Activated CD4-positive, alpha-beta memory T cell treated with anti-CD3 and anti-CD28 coated beads for 36 hours (primary cell): Measurements from ENCODE around the gene ZNF497. TPM values are rescaled to one million over a fixed set of nuclear protein-coding genes. Genes with fewer than 3 reads are reported as not detected.
A peak's percentile ranks its signal among the peaks of the same experiment; 100 is the strongest.
"Not testable (repeated sequence)": the region's sequence is repeated elsewhere in the genome, so short reads cannot be mapped to it uniquely, and the experiment has no call there.

Experiments used
- CTCF ChIA-PET: fragments of 350-600 bp; sonication (Branson Sonifier 250); formaldehyde crosslinking; loops from one replicate; lab custom pipeline; 2021; ENCODE audit warnings: antibody characterized with exemption, inconsistent platforms; lab: Charles Lee
- POLR2A ChIA-PET: fragments of 350-600 bp; sonication (Branson Sonifier 250); formaldehyde crosslinking; loops from one replicate; lab custom pipeline; 2021; ENCODE audit warnings: antibody characterized with exemption; lab: Charles Lee
- DNase-seq: peaks from one replicate; pipeline ENCODE4 v3.0.0-alpha.2; 2020
- H3K27ac Mint-ChIP-seq: one replicate; pipeline ENCODE4 v1.8.0; 2021; ENCODE audit warnings: mixed read lengths
- H3K27me3 Mint-ChIP-seq: one replicate; pipeline ENCODE4 v1.8.0; 2021; ENCODE audit warnings: mixed read lengths
- H3K36me3 Mint-ChIP-seq: one replicate; pipeline ENCODE4 v1.8.0; 2021; ENCODE audit warnings: mixed read lengths
- H3K4me1 Mint-ChIP-seq: one replicate; pipeline ENCODE4 v1.8.0; 2021; ENCODE audit warnings: low read depth, mixed read lengths
- H3K4me3 Mint-ChIP-seq: one replicate; pipeline ENCODE4 v1.8.0; 2021; ENCODE audit warnings: mild to moderate bottlenecking, mixed read lengths
- H3K9me3 Mint-ChIP-seq: one replicate; pipeline ENCODE4 v1.8.0; 2021; ENCODE audit warnings: mixed read lengths
- intact Hi-C: fragments of 100-400 bp; cut with micrococcal nuclease; formaldehyde crosslinking; loops from one replicate; pipeline ENCODE4 v1.15.1; 2023
- total RNA-seq, 2 experiments: library from RNA; stranded (reverse); gene quantifications; one replicate each; pipeline ENCODE4 v1.2.3, GENCODE V29; 2021

ZNF497 gene
- total RNA-seq, 2 experiments from 2014 or later: 0.31 to 0.93 TPM

DNA sequence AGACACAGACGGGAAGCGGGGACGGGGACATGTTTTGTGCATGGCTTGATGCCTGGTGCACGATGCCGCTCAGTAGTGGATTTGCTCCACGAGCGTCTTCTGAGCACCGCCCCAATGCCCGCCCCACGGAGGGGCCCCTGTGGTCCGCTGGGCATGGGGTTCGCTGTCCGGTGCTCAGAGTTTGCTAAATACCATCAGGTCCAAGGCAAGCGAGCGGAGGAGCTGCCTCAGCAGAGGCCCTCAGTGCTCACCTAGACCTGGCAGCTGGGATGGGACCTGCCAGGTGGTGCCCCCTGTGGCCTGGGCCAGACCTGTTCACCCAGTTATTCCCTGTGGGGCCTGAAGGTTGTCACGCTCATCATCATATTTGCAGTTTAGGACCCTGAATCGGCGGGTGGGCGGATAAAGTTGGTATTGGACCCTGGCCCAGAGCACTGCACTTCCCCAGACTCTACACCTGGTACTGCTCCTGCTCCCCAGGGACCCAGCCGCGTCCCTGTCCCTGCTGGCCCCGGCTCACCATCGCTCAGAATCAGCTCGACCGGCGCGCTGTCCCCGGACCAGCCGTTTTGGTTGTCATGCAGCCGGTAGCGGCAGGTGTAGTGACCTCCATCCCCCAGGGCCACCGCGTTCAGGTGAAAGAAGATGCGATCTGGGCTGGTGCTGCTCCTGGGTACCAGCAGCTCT lies 11.5 kb downstream of the ZNF497 start:
- CTCF ChIA-PET: no interaction called here
- intact Hi-C loops: no loop called here
- no peaks in the 10 kb centered on the region for H3K9me3 Mint-ChIP-seq
- DNase-seq: no peak
- peaks cover 4% of the 10 kb centered on the region for H3K36me3 Mint-ChIP-seq
- H3K4me1 Mint-ChIP-seq: peaks cover 19% of the 10 kb centered on the region
- peaks cover 4% of the 10 kb centered on the region for H3K27me3 Mint-ChIP-seq
- POLR2A ChIA-PET: no interaction called here
- H3K4me3 Mint-ChIP-seq: no peak overlapping the region
- no peak overlapping the region for H3K27ac Mint-ChIP-seq

DNA sequence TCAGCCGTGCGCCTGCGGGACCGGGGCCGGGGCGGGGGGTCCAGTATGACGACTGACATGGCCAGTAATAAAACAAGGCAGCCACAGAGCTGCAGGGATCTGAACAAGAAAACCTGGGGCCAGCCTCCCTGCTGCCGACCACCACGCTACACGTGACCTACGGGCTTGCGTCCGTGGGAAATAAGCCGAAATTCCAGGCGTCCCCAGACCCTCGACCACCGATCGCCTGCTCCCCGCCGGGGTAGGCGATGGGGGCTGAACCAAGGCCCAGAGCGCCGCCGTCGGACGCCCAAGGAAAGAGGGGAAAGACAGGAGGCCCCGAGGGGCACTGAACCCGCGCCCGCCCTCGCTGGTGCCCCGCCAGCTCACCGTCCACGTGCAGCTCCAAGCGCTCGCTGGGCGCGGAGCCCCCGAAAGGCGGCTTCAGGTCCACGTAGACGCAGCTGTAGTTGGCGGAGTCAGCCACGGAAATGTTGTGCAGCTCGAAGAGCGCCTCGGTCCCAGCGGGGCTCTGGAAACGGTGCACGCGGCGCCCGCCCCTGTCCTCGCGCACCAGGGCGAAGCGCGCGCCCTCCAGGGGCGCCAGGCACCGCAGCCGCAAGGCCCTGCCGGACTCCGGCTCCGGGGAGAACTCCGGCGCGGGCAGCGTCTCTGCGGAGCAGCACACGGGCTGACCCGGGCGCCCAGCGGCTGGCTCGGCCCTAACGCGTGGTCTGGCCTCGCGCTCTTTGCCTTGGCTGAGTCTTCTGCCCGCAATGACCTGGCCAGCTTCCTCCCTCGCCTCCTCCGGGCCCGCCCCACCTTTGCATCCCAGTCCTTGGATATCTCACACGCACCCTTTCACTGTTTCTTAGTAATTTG lies 12.3 kb downstream of the ZNF497 start:
- Mint-ChIP-seq H3K36me3 (peaks cover 4% of the 10 kb centered on the region), H3K27ac (no peak overlapping the region), H3K4me1 (peaks cover 21% of the 10 kb centered on the region), H3K27me3 (peaks cover 4% of the 10 kb centered on the region), H3K4me3 (no peak overlapping the region), H3K9me3 (no peaks in the 10 kb centered on the region)
- ChIA-PET CTCF (no interaction called here), POLR2A (no interaction called here)
- intact Hi-C loops: no loop called here
- no peak for DNase-seq

DNA sequence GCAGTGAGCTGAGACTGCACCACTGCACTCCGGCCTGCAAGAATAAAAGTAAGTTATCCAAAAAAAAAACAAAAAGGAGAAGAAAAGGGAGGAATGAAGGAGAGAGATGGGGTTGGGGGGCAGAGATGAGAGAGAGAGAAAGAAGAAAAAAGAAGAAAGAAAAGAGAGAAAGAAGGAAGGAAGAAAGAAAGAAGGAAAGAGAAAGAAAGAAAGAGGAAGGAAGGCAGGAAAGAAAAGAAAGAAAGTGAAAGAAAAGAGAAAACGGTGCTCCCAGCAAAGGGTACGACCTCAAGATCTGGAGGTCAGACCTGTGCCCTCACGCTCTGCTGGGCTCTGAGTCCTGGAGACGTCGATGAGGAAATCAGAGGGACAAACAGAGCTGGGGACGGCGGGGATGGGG lies 13.0 kb downstream of the ZNF497 start:
- POLR2A ChIA-PET: no interaction called here
- peaks cover 21% of the 10 kb centered on the region for H3K4me1 Mint-ChIP-seq
- H3K9me3 Mint-ChIP-seq: no peaks in the 10 kb centered on the region
- H3K36me3 Mint-ChIP-seq: peaks cover 4% of the 10 kb centered on the region
- peaks cover 4% of the 10 kb centered on the region for H3K27me3 Mint-ChIP-seq
- intact Hi-C loops: loop anchor here (5.0 kb wide), 1 partner anchor 58 kb away; the partner anchor contains the start of gene ZNF584
- no peak overlapping the region for H3K27ac Mint-ChIP-seq
- CTCF ChIA-PET: no interaction called here
- H3K4me3 Mint-ChIP-seq: no peak overlapping the region
- no peak for DNase-seq

DNA sequence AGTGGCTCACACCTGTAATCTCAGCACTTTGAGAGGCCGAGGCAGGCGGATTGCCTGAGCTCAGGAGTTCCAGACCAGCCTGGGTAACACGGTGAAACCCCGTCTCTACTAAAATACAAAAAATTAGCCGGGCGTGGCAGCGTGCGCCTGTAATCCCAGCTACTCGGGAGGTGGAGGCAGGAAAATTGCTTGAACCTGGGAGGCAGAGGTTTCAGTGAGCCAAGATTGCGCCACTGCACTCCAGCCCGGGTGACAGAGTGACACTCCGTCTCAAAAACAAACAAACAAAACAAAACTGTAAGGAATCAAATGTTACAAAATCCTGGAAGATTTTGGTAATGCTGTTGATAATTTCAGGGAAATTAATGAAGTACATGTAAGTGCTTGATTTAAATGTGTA lies 14.5 kb downstream of the ZNF497 start:
- H3K36me3 Mint-ChIP-seq, H3K27ac Mint-ChIP-seq, H3K27me3 Mint-ChIP-seq, H3K9me3 Mint-ChIP-seq: not testable (repeated sequence)
- H3K4me3 Mint-ChIP-seq: peak overlapping the region; percentile 92
- intact Hi-C loops: loop anchor here (5.0 kb wide), 1 partner anchor 59 kb away; the partner anchor contains the start of gene ZNF584
- H3K4me1 Mint-ChIP-seq: peaks cover 21% of the 10 kb centered on the region
- DNase-seq: peak; percentile 18
- CTCF ChIA-PET: interaction anchor here (1.2 to 2.1 kb wide), 3 partner anchors 8 to 171 kb away, joined by 3 to 8 read pairs (median 6); partner anchors contain the start of genes ZBTB45 and ZSCAN22
- POLR2A ChIA-PET: interaction anchor here (0.6 to 2.3 kb wide), 3 partner anchors 15 to 34 kb away, joined by 3 to 12 read pairs (median 5); partner anchors contain the start of genes ZNF497, ZNF837 and ZSCAN22

DNA sequence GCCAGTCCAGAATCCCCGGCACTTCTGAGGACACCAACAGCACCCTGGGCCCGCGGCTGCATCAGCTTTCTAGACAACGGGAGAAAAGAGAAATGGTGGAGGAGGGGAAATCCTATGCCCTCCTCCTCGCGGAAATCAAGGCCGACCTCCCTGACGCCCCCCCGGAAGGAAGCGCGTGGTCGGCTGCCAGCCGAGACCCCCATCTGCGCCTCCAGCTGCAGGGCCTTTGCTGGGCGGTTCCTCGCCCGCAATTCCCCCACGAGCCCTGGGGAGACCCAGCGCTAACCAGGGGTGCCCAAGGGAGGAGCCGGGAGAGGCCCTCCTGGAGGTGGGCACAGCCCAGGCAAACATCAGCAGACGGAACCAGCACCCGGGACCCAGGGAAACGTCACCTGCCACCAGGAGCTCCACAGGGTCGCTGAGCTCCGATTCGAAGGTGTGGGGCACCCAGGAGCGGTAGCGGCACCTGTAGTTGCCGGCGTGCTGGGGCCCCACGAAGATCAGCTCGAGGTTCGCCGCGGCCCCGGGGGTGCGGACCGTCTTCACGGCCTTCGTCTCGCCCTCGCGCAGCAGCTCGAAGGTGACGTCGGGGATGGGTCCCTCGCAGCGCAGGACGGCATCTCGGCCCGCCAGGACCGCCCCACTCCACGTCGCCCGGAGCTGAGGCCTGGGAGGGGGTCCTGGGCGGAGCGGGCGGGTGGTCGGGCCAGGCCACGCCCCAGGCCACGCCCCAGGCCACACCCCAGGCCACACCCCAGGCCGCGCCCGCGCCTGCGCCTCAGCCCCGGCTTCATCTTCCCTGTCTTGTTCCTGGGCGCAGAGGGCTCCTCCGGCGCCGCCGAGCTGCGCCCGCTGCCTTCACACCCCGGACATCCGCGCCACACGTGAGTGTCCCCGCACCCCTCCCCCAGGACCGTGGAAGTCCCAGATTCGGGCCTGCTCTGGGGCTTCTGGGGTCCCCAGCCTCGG lies 15.3 kb downstream of the ZNF497 start:
- DNase-seq: peak; percentile 74
- intact Hi-C loops: loop anchor here (1.0 to 5.0 kb wide), 2 partner anchors 15 to 60 kb away; partner anchors contain the start of genes ZNF497 and ZNF584
- peaks cover 4% of the 10 kb centered on the region for H3K36me3 Mint-ChIP-seq
- H3K27me3 Mint-ChIP-seq: peaks cover 4% of the 10 kb centered on the region
- H3K27ac Mint-ChIP-seq: peak overlapping the region; percentile 42
- H3K9me3 Mint-ChIP-seq: no peaks in the 10 kb centered on the region
- POLR2A ChIA-PET: interaction anchor here (0.7 to 2.3 kb wide), 6 partner anchors 8 to 128 kb away, joined by 3 to 12 read pairs (median 4); partner anchors contain the start of genes ZNF497, ZNF544 and ZNF837
- CTCF ChIA-PET: interaction anchor here (0.9 to 2.1 kb wide), 6 partner anchors 9 to 172 kb away, joined by 3 to 8 read pairs (median 5); partner anchors contain the start of genes ZBTB45, ZNF544 and ZSCAN22
- H3K4me3 Mint-ChIP-seq: peak overlapping the region; percentile 92
- peaks cover 21% of the 10 kb centered on the region for H3K4me1 Mint-ChIP-seq

DNA sequence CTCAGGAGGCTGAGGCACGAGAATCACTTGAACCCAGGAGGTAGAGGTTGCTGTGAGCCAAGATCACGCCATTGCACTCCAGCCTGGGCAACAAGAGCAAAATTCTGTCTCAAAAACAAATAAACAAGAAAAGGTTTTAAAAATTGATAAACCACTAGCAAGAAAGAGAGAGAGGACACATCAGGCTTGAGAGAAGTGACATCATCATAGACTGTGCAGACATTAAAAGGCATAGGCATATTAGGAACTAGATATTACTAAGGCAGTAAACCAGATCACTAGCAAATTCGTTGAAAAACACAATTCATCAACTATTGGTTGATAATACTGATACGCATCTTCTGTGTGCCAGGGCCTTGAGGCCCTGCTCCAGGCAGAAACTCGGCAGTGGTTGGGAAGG lies 17.0 kb downstream of the ZNF497 start:
- H3K4me3 Mint-ChIP-seq: peak overlapping the region; percentile 92
- DNase-seq: no peak
- H3K27ac Mint-ChIP-seq: no peak overlapping the region
- peaks cover 4% of the 10 kb centered on the region for H3K27me3 Mint-ChIP-seq
- peaks cover 21% of the 10 kb centered on the region for H3K4me1 Mint-ChIP-seq
- intact Hi-C loops: loop anchor here (5.0 kb wide), 1 partner anchor 62 kb away; the partner anchor contains the start of gene ZNF584
- CTCF ChIA-PET: interaction anchor here (1.5 kb wide), 1 partner anchor 16 kb away, joined by 7 read pairs; no protein-coding TSS in a partner anchor
- peaks cover 10% of the 10 kb centered on the region for H3K36me3 Mint-ChIP-seq
- POLR2A ChIA-PET: no interaction called here
- no peaks in the 10 kb centered on the region for H3K9me3 Mint-ChIP-seq

DNA sequence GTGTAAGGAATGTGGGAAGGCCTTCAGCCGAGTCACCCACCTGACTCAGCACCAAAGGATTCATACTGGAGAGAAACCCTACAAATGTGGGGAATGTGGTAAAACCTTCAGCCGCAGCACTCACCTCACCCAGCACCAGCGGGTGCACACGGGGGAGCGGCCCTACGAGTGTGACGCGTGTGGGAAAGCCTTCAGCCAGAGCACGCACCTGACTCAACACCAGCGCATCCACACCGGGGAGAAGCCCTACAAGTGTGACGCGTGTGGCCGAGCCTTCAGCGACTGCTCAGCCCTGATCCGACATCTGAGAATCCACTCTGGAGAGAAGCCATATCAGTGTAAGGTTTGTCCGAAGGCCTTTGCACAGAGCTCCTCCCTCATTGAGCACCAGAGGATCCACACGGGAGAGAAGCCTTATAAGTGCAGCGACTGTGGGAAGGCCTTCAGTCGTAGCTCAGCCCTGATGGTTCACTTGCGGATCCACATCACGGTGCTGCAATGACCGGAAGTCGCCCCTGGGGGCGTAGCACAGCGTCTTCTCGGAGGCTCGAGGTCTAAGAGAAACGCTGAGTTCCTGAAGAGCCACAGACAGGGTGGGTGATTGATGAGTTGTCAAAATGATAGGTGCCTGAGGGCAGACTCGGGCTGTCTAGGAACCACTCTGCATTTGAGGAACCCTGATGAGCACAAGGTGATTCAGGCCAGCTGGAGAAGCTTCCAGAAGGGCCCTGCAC lies 23.6 kb downstream of the ZNF497 start:
- POLR2A ChIA-PET: no interaction called here
- H3K36me3 Mint-ChIP-seq: peaks cover 36% of the 10 kb centered on the region
- intact Hi-C loops: no loop called here
- no peak overlapping the region for H3K27ac Mint-ChIP-seq
- no peaks in the 10 kb centered on the region for H3K27me3 Mint-ChIP-seq
- no peak for DNase-seq
- CTCF ChIA-PET: no interaction called here
- no peaks in the 10 kb centered on the region for H3K9me3 Mint-ChIP-seq
- no peaks in the 10 kb centered on the region for H3K4me1 Mint-ChIP-seq
- no peak overlapping the region for H3K4me3 Mint-ChIP-seq

DNA sequence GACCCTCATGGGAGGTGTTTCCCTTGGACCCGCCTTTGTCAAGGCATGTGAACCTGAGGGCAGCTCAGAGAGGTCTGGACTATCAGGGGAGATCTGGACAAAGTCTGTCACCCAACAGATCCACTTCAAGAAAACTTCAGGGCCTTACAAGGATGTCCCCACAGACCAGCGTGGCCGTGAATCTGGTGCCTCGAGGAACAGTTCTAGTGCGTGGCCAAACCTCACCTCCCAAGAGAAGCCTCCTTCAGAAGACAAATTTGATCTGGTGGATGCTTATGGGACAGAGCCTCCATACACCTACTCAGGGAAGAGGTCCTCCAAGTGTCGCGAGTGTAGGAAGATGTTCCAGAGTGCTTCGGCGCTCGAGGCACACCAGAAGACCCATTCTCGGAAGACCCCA lies 24.2 kb downstream of the ZNF497 start:
- POLR2A ChIA-PET: no interaction called here
- Mint-ChIP-seq H3K4me1 (no peaks in the 10 kb centered on the region), H3K36me3 (peaks cover 36% of the 10 kb centered on the region), H3K27ac (no peak overlapping the region), H3K9me3 (no peaks in the 10 kb centered on the region), H3K4me3 (no peak overlapping the region), H3K27me3 (no peaks in the 10 kb centered on the region)
- intact Hi-C loops: no loop called here
- no peak for DNase-seq
- CTCF ChIA-PET: no interaction called here

DNA sequence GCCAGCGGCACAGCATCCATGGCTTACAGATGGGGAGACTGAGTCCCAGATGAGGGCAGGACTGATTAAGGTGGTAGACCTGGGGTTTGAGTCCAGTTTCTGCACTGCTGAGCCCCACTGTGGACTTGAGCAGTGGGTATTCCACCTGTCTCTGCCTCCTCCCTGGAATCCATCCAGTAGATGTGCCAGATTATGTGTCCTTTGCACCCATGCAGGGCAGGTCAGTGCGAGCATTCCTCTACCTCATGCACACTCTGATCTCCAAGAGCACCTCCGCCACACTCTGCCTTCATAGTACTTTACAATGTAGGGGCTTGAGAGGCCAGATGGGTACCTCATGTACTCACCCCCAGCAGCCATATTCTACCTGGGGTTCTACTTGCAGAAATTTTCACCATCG lies 25.7 kb downstream of the ZNF497 start:
- CTCF ChIA-PET: no interaction called here
- no peaks in the 10 kb centered on the region for H3K4me1 Mint-ChIP-seq
- peaks cover 36% of the 10 kb centered on the region for H3K36me3 Mint-ChIP-seq
- POLR2A ChIA-PET: no interaction called here
- no peak overlapping the region for H3K4me3 Mint-ChIP-seq
- H3K9me3 Mint-ChIP-seq: no peaks in the 10 kb centered on the region
- no peaks in the 10 kb centered on the region for H3K27me3 Mint-ChIP-seq
- H3K27ac Mint-ChIP-seq: no peak overlapping the region
- intact Hi-C loops: no loop called here
- no peak for DNase-seq

DNA sequence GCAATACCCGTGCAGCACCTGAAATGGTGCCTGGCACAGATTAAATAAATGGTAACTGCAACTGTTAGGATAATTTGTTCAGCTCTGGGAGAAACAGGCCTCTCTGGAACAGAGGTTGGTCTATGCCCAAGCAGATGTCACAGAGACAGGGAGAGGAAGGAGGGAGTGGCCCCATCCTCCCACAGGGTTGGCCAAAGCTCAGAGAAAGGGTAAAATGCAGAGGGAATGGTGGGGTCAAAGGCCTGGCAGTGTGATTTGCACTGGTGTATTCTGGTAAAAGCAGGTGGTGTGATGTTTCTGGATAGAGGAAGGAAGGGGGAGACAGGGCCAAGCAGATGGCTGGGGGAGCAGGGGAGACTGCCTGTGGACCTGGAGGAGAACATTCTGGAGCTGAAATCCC lies 26.3 kb downstream of the ZNF497 start:
- intact Hi-C loops: no loop called here
- Mint-ChIP-seq H3K9me3 (no peaks in the 10 kb centered on the region), H3K4me1 (no peaks in the 10 kb centered on the region), H3K27me3 (no peaks in the 10 kb centered on the region), H3K27ac (no peak overlapping the region), H3K36me3 (peaks cover 35% of the 10 kb centered on the region), H3K4me3 (no peak overlapping the region)
- ChIA-PET POLR2A (no interaction called here), CTCF (no interaction called here)
- no peak for DNase-seq

DNA sequence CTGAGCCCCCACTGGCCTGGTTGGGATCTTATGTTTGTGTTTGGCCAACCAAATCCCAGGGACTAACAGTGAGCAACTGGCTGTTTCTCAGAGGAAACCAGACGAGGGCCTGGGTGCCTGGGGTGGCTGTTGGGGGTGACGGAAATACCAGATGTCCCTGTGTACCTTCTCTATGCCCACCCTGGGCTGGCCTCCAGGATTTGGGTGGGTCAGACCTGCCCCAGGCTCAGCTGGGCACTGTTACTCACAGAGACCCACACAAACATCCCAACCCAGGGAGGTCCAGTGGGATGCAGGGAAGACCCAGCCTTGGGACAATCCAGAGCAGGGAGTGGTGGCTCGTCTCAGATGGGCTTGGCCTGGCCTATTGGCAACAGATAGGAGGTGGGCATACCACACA lies 26.9 kb downstream of the ZNF497 start:
- Mint-ChIP-seq H3K27ac (no peak overlapping the region), H3K4me3 (no peak overlapping the region), H3K4me1 (no peaks in the 10 kb centered on the region), H3K27me3 (no peaks in the 10 kb centered on the region), H3K36me3 (peaks cover 30% of the 10 kb centered on the region), H3K9me3 (no peaks in the 10 kb centered on the region)
- ChIA-PET CTCF (no interaction called here), POLR2A (no interaction called here)
- intact Hi-C loops: no loop called here
- no peak for DNase-seq
